ENCODE measurements around the gene NKX6-2.
"Not testable (repeated sequence)": the region's sequence is repeated elsewhere in the genome, so short reads cannot be mapped to it uniquely, and the experiment has no call there.

The NKX6-2 gene

DNA sequence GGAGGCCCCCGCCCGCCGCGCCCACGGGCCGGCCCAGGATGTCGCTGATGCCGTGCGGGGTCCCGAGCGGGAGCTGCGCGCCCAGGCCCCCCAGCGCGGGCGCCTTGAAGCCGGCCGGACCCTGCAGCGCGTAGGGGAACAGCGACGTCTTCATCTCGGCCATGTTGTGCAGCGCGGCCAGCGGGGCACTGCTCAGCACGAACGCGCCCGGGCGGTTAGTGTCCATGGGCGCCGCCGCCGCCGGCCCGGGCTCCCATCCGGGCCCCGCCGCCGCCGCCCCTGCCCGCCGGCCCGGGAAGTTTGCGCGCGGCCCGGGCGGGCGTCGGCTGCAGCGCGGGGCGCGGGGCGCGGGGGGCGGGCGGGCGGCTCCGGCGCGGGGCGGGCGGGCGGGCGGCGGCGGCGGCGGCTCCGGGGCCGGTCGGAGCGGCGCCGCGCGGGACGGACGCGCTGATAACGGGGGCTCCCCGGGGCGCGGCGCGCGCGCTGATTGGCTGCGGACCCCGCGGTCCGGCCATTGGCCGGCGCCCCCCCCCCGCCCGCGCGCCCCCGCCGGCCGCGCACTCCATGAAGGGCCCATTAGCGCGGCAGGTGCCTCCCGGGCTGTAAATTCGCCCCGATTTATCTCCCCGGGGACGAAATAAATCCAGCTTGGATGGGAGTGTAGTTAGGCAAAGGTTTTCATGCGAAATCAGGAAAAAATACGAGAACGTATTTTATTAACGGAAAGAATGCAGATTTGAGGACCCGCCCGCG is at the start of gene NKX6-2:
Gene NKX6-2, minus strand, starts transcription at position 425 of the 753 bp plus-strand sequence. Its CDS starts 199 bp downstream, at position 226.
- peak in 1 of 2 experiments; percentile 31 for DNase-seq

DNA sequence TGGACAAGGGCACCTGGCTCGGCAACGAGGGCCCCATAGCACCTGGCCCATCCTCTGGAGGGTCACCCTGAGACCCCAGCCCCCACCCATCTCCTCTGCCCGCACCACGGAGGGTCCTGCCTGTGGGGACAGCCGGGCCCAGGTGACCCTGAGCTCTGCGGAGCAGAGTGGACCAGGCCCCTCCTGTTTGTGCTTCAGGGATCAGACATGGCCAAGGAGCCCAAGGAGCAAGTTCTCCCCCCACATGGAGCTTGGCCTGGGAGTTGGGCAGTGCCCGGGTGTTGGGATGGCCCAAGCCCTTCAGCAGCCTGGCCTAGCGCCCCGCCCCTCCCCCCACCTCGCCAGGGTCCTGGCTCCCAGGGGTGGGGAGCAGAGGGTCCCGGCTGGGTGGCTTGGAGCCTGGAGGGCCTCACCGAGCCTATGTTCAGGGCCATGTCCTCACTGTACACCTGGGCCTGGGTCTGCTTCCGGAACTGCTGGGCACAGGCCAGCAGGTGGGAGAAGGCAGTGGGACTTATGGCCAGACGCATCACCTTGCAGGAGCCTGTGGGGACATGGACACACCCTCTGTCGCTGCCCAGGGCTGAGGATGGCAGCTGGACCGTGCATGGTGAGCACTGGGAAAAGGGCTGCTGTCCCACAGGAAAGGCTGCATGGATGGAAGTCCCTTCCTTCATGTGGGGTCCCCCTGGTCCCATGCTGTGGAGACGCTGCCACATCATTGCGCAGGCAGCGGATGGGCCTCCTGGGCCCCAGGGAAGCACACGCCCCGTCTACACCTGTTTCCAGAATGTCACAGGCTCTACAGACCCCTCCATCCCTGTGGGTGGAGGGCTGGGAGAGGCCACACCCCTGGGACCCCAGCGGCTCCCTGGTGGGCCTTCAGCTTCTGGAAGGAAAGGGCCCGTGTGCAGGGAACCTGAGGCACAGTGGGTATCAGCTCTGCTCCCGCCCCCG is 49.2 kb upstream of the NKX6-2 start:
- no peak for DNase-seq

DNA sequence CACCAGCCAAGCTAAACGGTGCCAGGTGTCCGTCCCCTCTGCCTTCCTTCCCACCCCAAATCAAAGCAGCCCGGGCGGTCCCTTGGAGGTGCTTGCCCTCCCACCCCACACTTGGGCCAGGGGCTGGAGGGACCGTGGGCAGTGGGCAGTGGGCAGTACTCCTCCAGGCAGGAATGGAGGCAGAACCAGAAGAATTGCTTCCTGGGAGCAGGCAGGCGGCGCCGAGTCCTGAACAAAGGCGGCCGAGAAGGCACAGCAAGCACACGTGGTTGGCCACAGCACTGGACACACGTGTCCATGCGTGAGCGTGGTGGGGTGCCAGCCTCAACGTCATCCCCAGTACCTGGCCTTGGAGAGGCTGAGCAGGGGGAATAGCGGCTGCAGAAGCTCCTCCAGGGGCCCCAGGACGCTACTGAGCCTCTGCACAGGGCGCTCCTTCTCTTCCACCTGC is 48.4 kb upstream of the NKX6-2 start:
- no peak for DNase-seq

DNA sequence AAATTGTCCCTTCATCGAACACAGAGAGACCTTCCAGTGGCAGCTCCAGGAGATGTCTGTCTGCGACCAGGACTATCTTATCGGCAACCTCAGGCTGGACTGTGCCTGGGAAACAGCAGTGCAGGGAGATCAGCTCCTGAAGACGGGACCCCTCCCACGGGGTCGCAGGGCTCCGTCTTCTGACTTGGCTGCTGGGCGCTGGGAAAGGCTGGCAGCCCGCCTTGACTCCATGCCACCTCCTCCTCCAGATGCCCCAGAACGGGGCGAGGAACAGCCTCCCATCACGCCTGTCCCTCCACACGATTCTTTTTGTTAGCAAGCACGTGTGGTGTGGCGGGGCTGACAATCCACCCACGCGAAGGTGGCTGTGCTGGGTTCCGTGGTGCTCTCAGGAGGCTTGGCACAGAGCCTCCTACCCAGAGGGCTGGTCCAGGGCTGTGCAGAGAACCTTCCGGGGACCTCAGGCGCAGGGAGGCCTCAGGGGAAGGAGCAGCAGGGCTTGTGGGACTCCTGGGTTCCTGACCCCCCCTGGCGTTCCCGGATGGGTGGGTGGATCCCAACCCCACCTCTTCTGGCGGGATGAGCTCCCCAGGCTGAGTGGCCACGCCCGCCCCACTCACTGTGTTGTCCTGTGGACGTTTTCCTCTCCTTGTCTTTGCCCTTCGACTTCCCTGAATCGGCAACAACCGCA is 47.6 kb upstream of the NKX6-2 start:
- no peak for DNase-seq

DNA sequence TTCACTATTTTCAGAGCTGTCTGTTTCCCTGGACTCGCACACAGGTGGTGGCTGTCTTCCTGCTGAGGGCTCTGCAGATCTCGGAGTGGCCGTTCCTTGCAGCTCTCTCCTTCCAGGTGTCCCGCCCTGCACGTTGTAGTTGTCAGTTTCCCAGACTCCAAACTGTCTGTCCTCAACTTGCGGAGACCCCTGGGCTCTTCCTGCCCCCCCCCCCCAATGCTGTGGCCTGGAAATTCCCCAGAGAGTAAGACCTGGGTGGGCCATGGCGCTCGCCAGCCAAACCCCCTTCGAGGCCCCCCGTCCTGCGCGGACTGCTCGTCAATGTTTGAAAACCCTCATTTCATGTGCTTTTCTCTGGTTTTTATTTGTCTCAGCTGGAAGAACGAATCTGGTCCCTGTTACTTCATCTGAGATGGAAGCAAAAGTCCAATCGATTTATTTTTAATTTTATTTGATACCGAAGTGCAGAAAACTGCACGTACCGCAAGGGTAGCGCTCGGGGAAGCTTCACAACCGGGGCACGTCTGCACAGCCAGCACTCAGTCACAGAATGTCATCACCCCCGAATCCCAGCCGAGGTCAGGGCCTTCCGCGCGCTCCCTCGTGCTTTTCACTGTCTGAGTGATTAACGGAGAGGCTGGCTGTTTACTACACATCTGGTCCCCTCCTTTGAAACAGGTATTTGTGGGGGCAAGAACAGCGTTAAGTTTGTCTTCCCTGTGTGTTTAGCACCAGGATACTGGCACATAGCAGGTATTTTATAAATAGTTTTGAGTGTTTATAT is 46.4 kb upstream of the NKX6-2 start:
- no peak for DNase-seq

DNA sequence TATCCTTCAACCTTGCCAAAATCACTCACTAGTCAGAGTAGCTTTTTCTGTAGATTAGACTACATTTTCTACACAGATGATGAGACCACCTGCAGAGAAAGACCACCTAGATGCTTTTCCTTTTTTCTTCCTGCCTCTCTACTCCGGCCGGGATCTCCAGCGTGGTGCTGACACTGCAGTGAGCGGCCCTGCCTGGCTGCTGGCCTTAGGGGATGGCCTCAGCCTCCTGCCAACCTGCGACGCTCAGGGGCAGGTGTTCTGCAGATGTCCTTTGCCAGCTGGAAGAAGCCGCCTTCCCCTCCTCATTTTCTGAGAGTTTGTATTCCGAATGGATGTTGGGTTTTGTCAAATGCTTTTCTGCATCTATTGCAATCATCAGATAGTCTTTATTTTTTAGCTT is 43.5 kb upstream of the NKX6-2 start:
- no peak for DNase-seq

DNA sequence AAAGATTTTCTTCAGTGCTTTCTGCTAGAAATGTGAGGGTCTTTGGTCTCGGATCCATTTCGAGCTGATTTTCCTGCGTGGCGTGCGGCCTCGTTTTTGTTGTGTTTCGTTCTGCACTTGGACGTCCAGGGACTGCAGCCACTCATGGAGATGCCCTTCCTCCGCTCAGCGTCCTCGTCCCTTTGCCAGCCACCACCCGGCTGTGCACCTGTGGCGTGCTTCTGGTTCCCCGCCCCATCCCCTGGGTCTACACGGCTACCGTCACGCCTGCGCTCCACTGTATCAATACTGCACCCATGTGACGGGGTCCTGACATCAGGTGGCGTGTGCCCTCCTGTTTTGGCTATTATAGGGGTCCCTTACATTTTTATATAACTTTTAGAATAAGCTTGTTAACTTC is 42.7 kb upstream of the NKX6-2 start:
- no peak for DNase-seq

DNA sequence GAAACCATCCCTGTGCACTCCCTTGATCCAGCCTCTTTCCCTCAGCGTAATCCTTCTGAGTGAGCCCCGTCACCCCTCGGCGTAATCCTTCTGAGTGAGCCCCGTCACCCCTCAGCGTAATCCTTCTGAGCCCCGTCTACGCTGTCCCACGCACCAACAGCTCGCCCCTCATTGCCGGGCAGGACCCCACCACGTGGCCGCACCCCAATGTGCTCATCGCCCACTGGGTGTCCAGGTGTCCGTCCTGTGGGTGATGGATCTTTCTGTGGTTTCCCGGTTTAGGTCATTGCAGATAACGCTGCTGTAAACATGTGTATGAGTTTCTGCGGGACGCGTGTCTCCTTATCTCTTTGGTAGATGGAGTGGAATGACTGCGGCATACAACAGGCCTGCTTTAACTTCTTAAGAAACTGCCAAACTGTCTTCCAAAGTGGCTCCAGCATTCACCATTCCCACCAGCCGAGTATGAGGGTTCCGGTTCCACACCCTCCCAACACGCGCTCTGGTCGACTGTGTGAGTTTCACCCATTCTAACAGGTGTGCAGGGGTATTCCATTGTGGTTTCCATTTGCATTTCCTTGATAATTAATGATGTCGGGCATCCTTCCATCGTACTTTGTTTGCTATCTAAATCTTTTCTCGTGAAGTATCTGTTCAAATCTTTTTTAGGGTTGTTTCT is 42.1 kb upstream of the NKX6-2 start:
- no peak for DNase-seq

DNA sequence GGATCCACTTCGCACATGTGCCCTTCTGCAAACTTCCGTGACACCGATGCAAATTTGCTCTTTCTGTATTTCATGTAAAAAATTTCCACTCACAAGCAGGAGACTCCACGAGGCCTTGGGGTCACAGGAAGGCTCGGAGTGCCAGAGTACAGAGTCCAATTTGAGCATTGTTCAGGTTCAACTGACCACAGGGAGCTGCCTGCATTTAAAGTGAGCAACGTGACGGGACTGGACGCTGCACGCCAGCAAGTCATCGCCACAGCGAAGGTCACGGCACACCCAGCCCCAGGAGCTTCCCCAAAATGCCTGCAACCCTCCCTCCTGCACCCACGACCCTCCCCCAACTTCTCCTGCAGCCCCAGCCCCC is 41.5 kb upstream of the NKX6-2 start:
- no peak for DNase-seq

DNA sequence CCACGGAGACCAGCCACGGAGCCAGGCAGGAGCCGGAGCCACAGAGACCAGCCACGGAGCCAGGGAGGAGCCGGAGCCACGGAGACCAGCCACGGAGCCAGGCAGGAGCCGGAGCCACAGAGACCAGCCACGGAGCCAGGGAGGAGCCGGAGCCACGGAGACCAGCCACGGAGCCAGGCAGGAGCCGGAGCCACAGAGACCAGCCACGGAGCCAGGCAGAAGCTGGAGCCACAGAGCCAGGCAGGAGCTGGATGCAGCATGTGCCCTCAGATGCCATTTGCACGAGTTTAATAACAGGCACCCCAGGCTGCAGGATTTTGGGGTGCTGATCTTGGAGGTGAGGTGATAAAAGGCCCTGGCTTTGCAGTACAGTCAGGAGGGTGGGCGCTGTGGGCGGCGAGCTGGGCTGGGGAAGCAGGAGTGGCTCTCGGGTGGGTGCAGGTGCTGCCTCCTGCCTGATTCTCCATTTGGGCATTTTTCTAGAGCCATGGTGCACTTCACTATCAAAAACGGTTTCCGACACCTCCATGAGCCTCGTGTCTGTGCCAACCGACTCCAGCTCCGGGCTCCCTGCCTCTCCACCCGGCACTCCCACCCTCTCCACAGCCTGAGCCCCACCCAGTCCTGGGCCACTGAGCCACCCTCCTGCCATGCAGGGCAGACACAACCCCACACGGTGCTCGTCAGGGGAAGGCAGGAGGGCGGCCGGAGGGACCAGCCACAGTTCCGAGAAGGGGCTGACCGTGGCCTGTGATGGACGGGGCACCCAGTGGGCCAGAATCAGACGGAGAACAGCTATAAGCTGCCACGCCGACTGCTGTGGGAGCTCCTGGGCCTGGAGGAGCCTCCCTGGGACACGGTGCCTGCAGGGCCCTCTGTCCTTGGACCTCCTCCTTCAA is 40.8 kb upstream of the NKX6-2 start:
- DNase-seq, result no peak

DNA sequence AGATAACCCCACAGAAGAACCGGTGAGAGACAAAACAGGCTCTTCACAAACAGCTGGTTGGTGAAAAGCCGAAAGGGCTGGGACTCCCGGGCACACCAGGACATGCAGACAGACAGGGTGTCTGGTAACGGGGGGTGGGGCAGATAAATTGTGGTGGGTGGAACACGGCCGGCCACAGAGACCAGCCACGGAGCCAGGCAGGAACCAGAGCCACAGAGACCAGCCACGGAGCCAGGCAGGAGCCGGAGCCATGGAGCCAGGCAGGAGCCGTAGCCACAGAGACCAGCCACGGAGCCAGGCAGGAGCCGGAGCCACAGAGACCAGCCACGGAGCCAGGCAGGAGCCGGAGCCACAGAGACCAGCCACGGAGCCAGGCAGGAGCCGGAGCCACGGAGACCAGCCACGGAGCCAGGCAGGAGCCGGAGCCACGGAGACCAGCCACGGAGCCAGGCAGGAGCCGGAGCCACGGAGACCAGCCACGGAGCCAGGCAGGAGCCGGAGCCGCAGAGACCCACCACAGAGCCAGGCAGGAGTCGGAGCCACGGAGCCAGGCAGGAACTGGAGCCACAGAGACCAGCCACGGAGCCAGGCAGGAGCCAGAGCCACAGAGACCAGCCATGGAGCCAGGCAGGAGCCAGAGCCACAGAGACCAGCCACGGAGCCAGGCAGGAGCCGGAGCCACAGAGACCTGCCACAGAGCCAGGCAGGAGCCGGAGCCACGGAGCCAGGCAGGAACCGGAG is 40.0 kb upstream of the NKX6-2 start:
- DNase-seq, result not testable (repeated sequence)

DNA sequence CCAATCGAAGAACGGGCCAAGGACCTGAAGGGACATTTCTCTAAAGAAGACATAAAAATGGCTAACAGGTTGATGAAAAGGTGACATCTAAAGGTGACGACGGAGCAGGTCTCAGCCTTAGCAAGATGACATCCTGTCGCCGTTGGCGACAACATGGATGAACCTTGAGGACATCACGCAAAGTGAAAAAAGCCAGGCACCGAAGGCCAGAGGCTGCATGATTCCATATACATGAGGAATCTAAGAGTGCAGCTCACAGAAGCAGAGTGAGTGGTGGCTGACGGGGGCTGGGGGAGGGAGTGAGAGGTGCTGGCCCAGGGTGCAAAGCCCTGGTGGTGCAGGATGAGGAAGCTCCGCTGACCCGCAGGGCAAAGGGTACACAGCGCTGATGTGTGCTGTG is 34.1 kb upstream of the NKX6-2 start:
- no peak for DNase-seq

DNA sequence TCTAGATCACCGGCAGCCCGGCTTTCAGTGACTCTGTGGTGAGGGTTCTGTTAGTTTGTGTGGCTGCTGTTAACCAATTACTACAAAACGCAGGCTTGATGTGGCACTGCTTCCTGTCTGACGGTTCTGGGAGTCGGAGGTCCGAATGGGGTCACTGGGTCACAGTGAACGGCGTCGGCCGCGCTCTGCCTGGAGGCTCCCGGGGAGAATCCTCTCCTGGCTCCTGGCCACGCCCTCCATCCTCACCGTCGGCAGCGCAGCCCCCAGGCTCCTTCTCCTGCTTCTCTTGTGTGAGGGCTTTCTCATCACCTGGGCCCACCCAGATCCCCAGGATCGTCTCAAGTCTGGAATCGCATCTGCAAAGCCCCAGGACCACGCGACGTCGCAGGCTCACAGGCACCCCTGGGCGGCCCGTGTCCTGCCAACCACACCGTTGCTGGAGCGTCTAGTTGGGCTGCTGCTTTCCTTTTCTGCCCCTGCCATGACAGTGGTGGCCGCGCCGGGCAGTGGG is 31.8 kb upstream of the NKX6-2 start:
- no peak for DNase-seq

DNA sequence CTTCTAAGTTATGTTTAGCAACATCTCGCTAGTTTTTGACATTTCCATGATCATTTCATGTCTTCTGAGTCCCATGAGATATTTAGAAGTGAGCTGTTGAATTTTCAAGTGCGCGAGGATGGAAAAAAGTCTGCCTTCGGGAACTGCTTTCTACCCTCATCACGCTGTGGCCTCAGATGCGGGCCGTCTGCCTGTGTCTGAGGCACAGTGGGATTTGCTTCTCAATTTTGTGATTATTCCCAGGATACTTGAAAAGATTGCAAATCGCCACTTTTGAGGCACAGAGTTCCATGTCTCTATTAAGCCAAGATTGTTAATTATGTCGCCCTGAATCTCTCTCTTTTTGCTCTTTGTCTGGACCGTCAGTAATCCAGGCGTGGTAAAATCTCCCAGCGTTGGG is 30.8 kb upstream of the NKX6-2 start:
- DNase-seq, result no peak

DNA sequence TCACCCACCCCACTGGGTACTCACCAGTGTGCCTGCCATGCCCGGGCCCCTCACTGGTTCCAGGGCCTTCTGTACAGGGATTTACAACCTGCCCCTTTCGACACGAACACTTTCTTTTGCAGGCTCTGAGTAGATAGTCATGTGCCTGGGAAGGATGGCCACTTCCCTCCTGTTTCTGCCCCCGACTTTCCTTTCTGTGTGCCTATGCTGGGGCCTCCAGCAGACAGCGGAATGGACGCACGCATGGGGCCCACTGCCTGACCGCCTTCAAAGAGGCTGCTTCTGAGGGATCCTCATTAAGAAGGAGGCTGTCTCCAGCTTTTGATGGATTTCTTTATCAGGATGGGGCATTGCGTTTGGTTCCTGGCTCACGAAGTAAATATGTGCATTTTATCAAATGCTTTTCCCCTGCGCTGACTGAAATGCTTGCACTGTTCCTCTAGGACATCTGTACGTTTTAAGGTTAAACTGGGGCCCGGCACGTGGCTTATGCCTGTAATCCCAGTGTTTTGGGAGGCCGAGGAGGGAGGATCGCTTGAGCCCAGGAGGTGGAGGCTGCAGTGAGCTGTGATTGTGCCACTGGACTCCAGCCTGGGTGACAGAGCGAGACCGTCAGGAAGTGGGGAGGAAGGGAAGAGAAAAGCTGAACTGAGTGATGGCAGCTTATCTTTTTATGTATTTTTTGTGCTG is 29.4 kb upstream of the NKX6-2 start:
- DNase-seq, result no peak

DNA sequence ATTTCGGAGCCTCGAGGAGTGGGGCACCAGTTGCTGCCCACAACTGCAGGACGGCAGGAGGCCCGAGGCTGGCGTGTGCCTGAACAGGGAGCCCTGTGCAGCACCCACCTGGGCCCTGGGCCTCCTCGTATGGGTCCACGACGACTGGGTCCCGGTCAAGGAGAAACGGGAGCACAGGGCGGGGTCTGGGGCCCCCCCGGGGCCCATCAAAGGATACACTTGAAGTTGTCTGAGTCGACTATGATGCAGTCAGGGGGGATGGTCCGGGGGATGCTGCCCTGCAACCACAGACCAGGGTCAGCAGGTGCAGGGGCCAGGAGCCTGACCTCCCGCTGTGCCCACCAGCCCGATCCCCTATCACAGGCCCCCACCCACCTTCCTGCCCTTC is 28.5 kb upstream of the NKX6-2 start:
- no peak for DNase-seq

DNA sequence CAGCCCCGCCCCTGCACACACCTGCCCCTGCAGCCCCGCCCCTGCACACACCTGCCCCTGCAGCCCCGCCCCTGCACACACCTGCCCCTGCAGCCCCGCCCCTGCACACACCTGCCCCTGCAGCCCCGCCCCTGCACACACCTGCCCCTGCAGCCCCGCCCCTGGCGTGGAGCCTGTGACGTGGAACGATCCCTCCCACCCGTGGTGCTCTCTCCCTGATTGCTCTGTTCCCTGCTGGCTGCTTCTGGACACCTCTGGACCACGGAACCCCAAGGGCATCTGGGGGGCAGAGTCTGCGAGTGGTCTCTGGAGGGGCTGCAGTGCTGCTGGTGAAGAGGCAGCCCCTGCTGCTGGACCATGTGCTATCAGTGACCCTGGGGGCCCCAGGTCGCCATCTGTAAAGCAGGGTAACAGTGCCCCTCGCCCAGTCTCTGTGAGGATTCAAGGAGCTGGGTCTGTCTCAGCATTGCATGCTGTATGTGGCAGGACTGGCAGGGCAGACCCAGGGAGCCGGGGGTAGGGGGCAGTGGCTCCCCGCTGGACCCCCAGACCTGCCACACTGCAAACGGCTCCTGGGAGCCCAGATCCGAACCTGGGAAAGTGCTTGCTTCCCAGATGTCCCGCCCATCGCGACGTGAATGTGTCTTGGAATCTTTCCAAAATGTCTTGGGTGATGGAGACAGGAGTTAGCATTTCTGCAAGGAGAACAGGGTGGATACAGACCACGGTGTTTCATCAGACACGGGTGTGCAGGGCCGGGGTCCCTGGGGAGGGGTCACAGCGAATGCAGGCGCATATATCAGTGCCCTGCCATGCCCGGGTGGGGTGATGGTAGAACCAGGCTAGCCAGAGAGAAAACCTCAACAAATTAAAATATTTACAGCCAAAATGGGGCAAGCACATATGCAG is 27.9 kb upstream of the NKX6-2 start:
- no peak for DNase-seq

DNA sequence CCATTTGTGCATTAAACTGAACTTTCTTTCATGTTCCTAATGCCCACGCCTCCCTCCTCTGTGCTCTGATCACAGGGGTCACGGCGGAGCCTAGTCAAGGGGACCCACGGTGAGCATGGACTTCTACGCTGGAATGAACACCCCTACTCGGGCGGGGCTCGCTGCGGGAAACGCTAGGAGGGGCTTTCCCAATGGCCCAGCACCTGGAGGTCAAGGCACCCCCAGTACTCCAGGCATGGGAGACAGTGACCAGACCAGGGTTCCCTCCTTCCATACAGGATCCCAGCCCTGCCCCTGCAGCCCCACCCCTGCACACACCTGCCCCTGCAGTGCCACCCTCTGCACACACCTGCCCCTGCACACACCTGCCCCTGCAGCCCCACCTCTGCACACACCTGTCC is 27.1 kb upstream of the NKX6-2 start:
- DNase-seq, result no peak
